Trophoblast cell (in vitro differentiated cells and primary cell): ENCODE results near the gene ONECUT2.

Source experiments
- DNase-seq, 2 donors: peaks; one replicate each; pipeline ENCODE4 v3.0.0-alpha.2; 2016
- H2AFZ ChIP-seq: 2 replicates; pipeline ENCODE4 v1.6.1; 2013; ENCODE audit warnings: low read length, moderate library complexity, mild to moderate bottlenecking; ENCODE audit not compliant: insufficient read depth, poor library complexity
- H2AK5ac ChIP-seq: 2 replicates; pipeline ENCODE4 v1.6.1; 2013; ENCODE audit warnings: mild to moderate bottlenecking, low read length
- H2BK120ac ChIP-seq: 2 replicates; pipeline ENCODE4 v1.6.1; 2013; ENCODE audit warnings: low read length, mild to moderate bottlenecking, moderate library complexity; ENCODE audit not compliant: insufficient read depth, poor library complexity
- H2BK12ac ChIP-seq: 2 replicates; pipeline ENCODE4 v1.6.1; 2013; ENCODE audit warnings: mild to moderate bottlenecking, low read length, moderate library complexity
- H2BK5ac ChIP-seq: 2 replicates; pipeline ENCODE4 v1.6.1; 2013; ENCODE audit warnings: low read length, low read depth, moderate library complexity, mild to moderate bottlenecking; ENCODE audit not compliant: poor library complexity
- H3K14ac ChIP-seq: 2 replicates; pipeline ENCODE4 v1.6.1; 2013; ENCODE audit warnings: mild to moderate bottlenecking, low read length
- H3K18ac ChIP-seq: 2 replicates; pipeline ENCODE4 v1.6.1; 2013; ENCODE audit warnings: mild to moderate bottlenecking, low read length
- H3K23ac ChIP-seq: 2 replicates; pipeline ENCODE4 v1.6.1; 2013; ENCODE audit warnings: low read length
- H3K27ac ChIP-seq: 2 replicates; pipeline ENCODE4 v1.5.1; 2013; ENCODE audit warnings: low read depth, mild to moderate bottlenecking, inconsistent platforms, low read length, moderate library complexity
- H3K27me3 ChIP-seq: 2 replicates; pipeline ENCODE4 v1.6.1; 2013; ENCODE audit warnings: inconsistent platforms, mild to moderate bottlenecking, low read length, moderate library complexity; ENCODE audit not compliant: insufficient read depth
- H3K36me3 ChIP-seq, 2 experiments: 1 replicate in 1 of 2; 2 replicates in 1 of 2; pipeline ENCODE4 v1.6.1; 2013; ENCODE audit warnings: low read length in 2 of 2, mild to moderate bottlenecking in 2 of 2, moderate library complexity in 1 of 2; ENCODE audit not compliant: insufficient read depth in 2 of 2, control insufficient read depth in 1 of 2
- H3K4ac ChIP-seq: 2 replicates; pipeline ENCODE4 v1.6.1; 2013; ENCODE audit warnings: low read depth, mild to moderate bottlenecking, low read length, moderate library complexity
- H3K4me1 ChIP-seq, 2 experiments: 1 replicate in 1 of 2; 2 replicates in 1 of 2; pipeline ENCODE4 v1.6.1; 2013; ENCODE audit warnings: low read length in 2 of 2, mild to moderate bottlenecking in 2 of 2, moderate library complexity in 1 of 2; ENCODE audit not compliant: insufficient read depth in 2 of 2, control insufficient read depth in 1 of 2
- H3K4me2 ChIP-seq: 2 replicates; pipeline ENCODE4 v1.6.1; 2013; ENCODE audit warnings: inconsistent platforms, mild to moderate bottlenecking, low read length, moderate library complexity
- H3K4me3 ChIP-seq: 2 replicates; pipeline ENCODE4 v1.5.1; 2013; ENCODE audit warnings: mild to moderate bottlenecking, low read depth, low read length, inconsistent platforms
- H3K79me1 ChIP-seq: one replicate; pipeline ENCODE4 v1.6.1; 2013; ENCODE audit warnings: low read length
- H3K79me2 ChIP-seq: 2 replicates; pipeline ENCODE4 v1.6.1; 2013; ENCODE audit warnings: low read length, mild to moderate bottlenecking; ENCODE audit not compliant: control insufficient read depth, insufficient read depth, poor library complexity
- H3K9ac ChIP-seq: 2 replicates; pipeline ENCODE4 v1.6.1; 2013; ENCODE audit warnings: mild to moderate bottlenecking, low read length
- H3K9me3 ChIP-seq: 2 replicates; pipeline ENCODE4 v1.6.1; 2013; ENCODE audit warnings: low read depth, mild to moderate bottlenecking, control low read depth, inconsistent platforms, low read length; ENCODE audit not compliant: insufficient read depth
- H4K12ac ChIP-seq: 2 replicates; pipeline ENCODE4 v1.6.1; 2013; ENCODE audit warnings: low read depth, mild to moderate bottlenecking, low read length, moderate library complexity
- H4K8ac ChIP-seq: 2 replicates; pipeline ENCODE4 v1.6.1; 2013; ENCODE audit warnings: low read depth, mild to moderate bottlenecking, low read length, moderate library complexity
- H4K91ac ChIP-seq: one replicate; pipeline ENCODE4 v1.6.1; 2013; ENCODE audit warnings: low read depth, mild to moderate bottlenecking, low read length, moderate library complexity
- WGBS: extraction: QIAGEN DNeasy Blood & Tissue Kit; methylation state at CpG from one replicate; pipeline ENCODE4 v1.1.7; 2013; ENCODE audit warnings: missing lambda C conversion rate; ENCODE audit not compliant: insufficient read length, insufficient coverage; ENCODE audit errors: extremely low coverage; 5-methylcytosine and 5-hydroxymethylcytosine counted together

Gene ONECUT2

GRCh38 chr18:57444301-57444759, 9.2 kb downstream of the ONECUT2 start:
- no peaks in the 10 kb centered on the region for H3K79me2 ChIP-seq
- H3K23ac ChIP-seq = no peak overlapping the region
- no peak overlapping the region for H4K91ac ChIP-seq
- peaks cover 37% of the 10 kb centered on the region for H3K27me3 ChIP-seq
- no peak overlapping the region for H3K27ac ChIP-seq
- H3K79me1 ChIP-seq = no peaks in the 10 kb centered on the region
- H4K12ac ChIP-seq = no peak overlapping the region
- H3K4ac ChIP-seq = no peak overlapping the region
- peaks cover 13% of the 10 kb centered on the region for H3K9me3 ChIP-seq
- H3K4me3 ChIP-seq = no peak overlapping the region
- no peak overlapping the region for H3K9ac ChIP-seq
- H2AFZ ChIP-seq = no peak overlapping the region
- H3K4me2 ChIP-seq = no peak overlapping the region
- no peak overlapping the region for H2BK120ac ChIP-seq
- H4K8ac ChIP-seq = no peak overlapping the region
- H3K14ac ChIP-seq = no peak overlapping the region
- H2AK5ac ChIP-seq = no peak overlapping the region
- no peak overlapping the region for H2BK12ac ChIP-seq
- no peaks in the 10 kb centered on the region for H3K36me3 ChIP-seq
- no peak overlapping the region for H2BK5ac ChIP-seq
- peaks cover 0 to 7% of the 10 kb centered on the region in 2 experiments for H3K4me1 ChIP-seq
- H3K18ac ChIP-seq = no peak overlapping the region
- DNase-seq = no peak
- WGBS = no CpG with 5 or more reads among the region's 3 CpGs

DNA sequence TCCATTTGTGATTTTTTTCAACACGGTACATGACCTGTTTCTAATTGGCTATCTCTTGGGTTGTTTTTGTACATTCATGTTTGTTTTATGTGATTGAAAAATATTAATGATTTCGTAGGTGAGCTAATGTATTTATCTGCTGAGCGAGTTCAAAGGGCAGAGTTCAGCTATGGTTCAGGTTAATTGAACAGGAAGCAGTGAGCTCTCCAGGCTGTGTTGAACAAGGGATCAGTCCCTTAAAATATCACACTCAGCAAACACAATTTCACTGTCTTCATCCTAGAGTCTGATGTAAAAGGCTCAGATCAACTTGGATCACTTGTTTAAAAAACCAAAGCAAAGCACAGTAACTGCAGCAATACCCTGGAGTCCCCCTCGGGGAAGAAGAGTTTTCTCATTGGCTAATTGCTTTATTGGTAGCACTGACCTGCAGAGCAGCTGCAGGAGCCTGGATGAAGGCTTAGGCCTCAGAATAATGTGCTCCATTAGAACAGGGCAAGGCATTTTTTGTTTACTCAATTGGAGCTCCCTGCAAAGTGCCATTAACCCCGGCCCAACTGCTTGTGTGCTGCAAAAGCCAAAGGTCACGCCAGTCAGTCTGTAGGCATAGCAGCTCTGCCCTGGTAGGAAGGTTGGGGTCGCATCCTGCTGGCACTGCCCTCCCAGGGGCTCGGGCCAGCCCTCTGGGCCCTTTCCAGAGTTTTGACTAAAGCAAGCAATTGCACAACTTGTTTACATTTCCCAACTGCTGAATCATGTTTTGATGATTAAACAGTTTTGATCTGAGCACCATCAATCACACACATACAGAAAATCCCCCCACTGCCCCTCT, 10.5 kb downstream of the ONECUT2 start:
- DNase-seq = no peak
- H4K91ac ChIP-seq = no peak overlapping the region
- H2BK12ac ChIP-seq = no peak overlapping the region
- H3K27me3 ChIP-seq = peaks cover 24% of the 10 kb centered on the region
- H3K36me3 ChIP-seq = no peaks in the 10 kb centered on the region
- no peak overlapping the region for H2AK5ac ChIP-seq
- no CpG with 5 or more reads among the region's 8 CpGs for WGBS
- H3K4ac ChIP-seq = no peak overlapping the region
- H3K9ac ChIP-seq = no peak overlapping the region
- no peak overlapping the region for H2BK5ac ChIP-seq
- H3K14ac ChIP-seq = no peak overlapping the region
- H3K23ac ChIP-seq = no peak overlapping the region
- no peak overlapping the region for H2AFZ ChIP-seq
- H3K4me1 ChIP-seq = peaks cover 0 to 2% of the 10 kb centered on the region in 2 experiments
- H4K8ac ChIP-seq = no peak overlapping the region
- H3K18ac ChIP-seq = no peak overlapping the region
- H3K27ac ChIP-seq = no peak overlapping the region
- H3K4me2 ChIP-seq = no peak overlapping the region
- H3K79me1 ChIP-seq = no peaks in the 10 kb centered on the region
- no peak overlapping the region for H2BK120ac ChIP-seq
- no peak overlapping the region for H4K12ac ChIP-seq
- H3K79me2 ChIP-seq = no peaks in the 10 kb centered on the region
- H3K4me3 ChIP-seq = no peak overlapping the region
- H3K9me3 ChIP-seq = peaks cover 8% of the 10 kb centered on the region

DNA sequence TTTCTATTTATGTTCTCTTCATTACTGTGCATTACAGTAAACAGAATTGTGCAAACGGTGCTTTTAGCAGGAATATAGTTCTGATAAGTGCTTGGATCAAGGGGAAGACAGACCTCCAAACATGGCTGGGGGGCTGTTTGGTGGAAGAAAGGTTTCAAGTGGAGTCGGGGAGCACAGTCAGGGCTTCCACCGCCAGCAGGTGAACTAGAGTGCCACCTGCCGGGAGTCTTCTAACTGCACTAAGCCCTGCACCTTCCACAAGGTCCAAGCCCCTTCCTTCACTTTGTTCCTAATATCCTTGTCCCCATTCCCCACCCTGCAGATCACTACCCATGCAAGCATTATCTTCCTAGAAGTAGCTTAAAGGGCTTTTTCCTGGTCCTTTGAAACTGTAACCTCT, 11.1 kb downstream of the ONECUT2 start:
- H3K4ac ChIP-seq = no peak overlapping the region
- H4K91ac ChIP-seq = no peak overlapping the region
- no peak overlapping the region for H3K23ac ChIP-seq
- peaks cover 8% of the 10 kb centered on the region for H3K9me3 ChIP-seq
- no peak overlapping the region for H2AFZ ChIP-seq
- no peaks in the 10 kb centered on the region for H3K79me1 ChIP-seq
- H3K79me2 ChIP-seq = no peaks in the 10 kb centered on the region
- H2BK5ac ChIP-seq = no peak overlapping the region
- peak in 1 of 2 donors; percentile 45 for DNase-seq
- no peak overlapping the region for H3K4me3 ChIP-seq
- no peaks in the 10 kb centered on the region for H3K36me3 ChIP-seq
- H3K18ac ChIP-seq = no peak overlapping the region
- no peak overlapping the region for H2BK12ac ChIP-seq
- no peak overlapping the region for H2AK5ac ChIP-seq
- peaks cover 18% of the 10 kb centered on the region for H3K27me3 ChIP-seq
- no peak overlapping the region for H4K12ac ChIP-seq
- H3K9ac ChIP-seq = no peak overlapping the region
- H3K4me2 ChIP-seq = no peak overlapping the region
- no peak overlapping the region for H3K27ac ChIP-seq
- no peak overlapping the region for H3K14ac ChIP-seq
- H3K4me1 ChIP-seq = peaks cover 0 to 1% of the 10 kb centered on the region in 2 experiments
- no CpG with 5 or more reads among the region's 4 CpGs for WGBS
- H4K8ac ChIP-seq = no peak overlapping the region
- no peak overlapping the region for H2BK120ac ChIP-seq

DNA sequence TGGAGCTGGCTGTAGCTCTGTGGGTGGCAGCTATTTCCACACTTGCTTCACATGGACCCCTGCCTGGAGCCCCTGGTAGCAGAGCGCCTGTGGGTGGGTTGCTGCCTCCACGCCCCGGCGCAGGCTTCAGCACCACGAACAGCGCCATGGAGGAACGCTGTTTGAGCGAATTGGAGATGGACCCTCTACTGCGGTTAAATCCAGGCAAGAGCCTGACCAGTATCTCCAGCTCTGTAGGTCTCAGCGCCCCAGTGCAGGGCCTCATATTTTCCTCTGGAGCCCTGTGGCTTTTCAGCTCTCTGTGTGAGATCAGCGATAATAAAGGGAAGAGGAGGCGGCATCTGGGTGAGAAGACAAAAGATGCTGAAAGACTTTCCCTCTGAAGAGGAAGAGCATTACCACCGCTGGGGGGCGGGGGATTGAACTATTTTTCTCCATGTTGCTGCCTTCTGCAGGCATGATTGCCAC, 12.0 kb downstream of the ONECUT2 start:
- Histone ChIP-seq H2BK5ac (no peak overlapping the region), H3K14ac (no peak overlapping the region), H3K27me3 (peaks cover 9% of the 10 kb centered on the region), H2AFZ (no peak overlapping the region), H4K12ac (no peak overlapping the region), H3K4me3 (no peak overlapping the region), H3K18ac (no peak overlapping the region), H3K4ac (no peak overlapping the region), H3K9me3 (peaks cover 3% of the 10 kb centered on the region), H4K91ac (no peak overlapping the region), H3K36me3 (no peaks in the 10 kb centered on the region), H2BK120ac (no peak overlapping the region), H2AK5ac (no peak overlapping the region), H3K79me2 (no peaks in the 10 kb centered on the region), H3K27ac (no peak overlapping the region), H2BK12ac (no peak overlapping the region), H3K4me1 (no peaks in the 10 kb centered on the region), H3K9ac (no peak overlapping the region), H4K8ac (no peak overlapping the region), H3K79me1 (no peaks in the 10 kb centered on the region), H3K4me2 (no peak overlapping the region), H3K23ac (no peak overlapping the region)
- peak in 1 of 2 donors; percentile 48 for DNase-seq
- WGBS = no CpG with 5 or more reads among the region's 14 CpGs
